Activated T-helper 17 cell treated with anti-CD3 and anti-CD28 coated beads, Interleukin-2, amount 50 U/mL, for 72 hours (primary cell): ENCODE data around the gene AP1AR. TPM values are rescaled to one million over a fixed set of nuclear protein-coding genes. Genes with fewer than 3 reads are reported as not detected.
"Not testable (repeated sequence)": the region's sequence is repeated elsewhere in the genome, so short reads cannot be mapped to it uniquely, and the experiment has no call there.

Experiments
- ATAC-seq: fragments of 150-1000 bp; cut with Tn5 transposase; replicated peaks from 2 replicates; pipeline ENCODE4 v1.10.0; 2021; ENCODE audit warnings: mild to moderate bottlenecking, moderate library complexity
- H3K27ac Mint-ChIP-seq: one replicate; pipeline ENCODE4 v1.8.0; 2022; ENCODE audit warnings: mixed read lengths
- H3K27me3 Mint-ChIP-seq: one replicate; pipeline ENCODE4 v1.8.0; 2022; ENCODE audit warnings: mixed read lengths
- H3K36me3 Mint-ChIP-seq: one replicate; pipeline ENCODE4 v1.8.0; 2022; ENCODE audit warnings: low read depth, mild to moderate bottlenecking, mixed read lengths
- H3K4me1 Mint-ChIP-seq: one replicate; pipeline ENCODE4 v1.8.0; 2022; ENCODE audit warnings: mixed read lengths
- H3K4me3 Mint-ChIP-seq: one replicate; pipeline ENCODE4 v1.8.0; 2022; ENCODE audit warnings: mild to moderate bottlenecking, mixed read lengths
- H3K9me3 Mint-ChIP-seq: one replicate; pipeline ENCODE4 v1.8.0; 2022; ENCODE audit warnings: mixed read lengths
- total RNA-seq, 2 donors: library from RNA; stranded (reverse); gene quantifications; one replicate each; pipeline ENCODE4 v1.2.3, GENCODE V29; 2022

Gene AP1AR
- total RNA-seq, 2 donors from 2014 or later = 9.1 to 23.1 TPM

- peak overlapping the region; percentile 54 for H3K27ac Mint-ChIP-seq
- no peaks in the 10 kb centered on the region for H3K27me3 Mint-ChIP-seq
- H3K4me3 Mint-ChIP-seq = peak overlapping the region; percentile 93
- H3K9me3 Mint-ChIP-seq = no peaks in the 10 kb centered on the region
- peaks cover 58% of the 10 kb centered on the region for H3K4me1 Mint-ChIP-seq
- peak; percentile 3 for ATAC-seq
- peaks cover 97% of the 10 kb centered on the region for H3K36me3 Mint-ChIP-seq
Measured at GRCh38 chr4:112279025-112279881, 47.7 kb downstream of the AP1AR start.

- H3K36me3 Mint-ChIP-seq = peaks cover 100% of the 10 kb centered on the region
- peaks cover 55% of the 10 kb centered on the region for H3K4me1 Mint-ChIP-seq
- peak; percentile 35 for ATAC-seq
- H3K4me3 Mint-ChIP-seq = peak overlapping the region; percentile 93
- H3K27ac Mint-ChIP-seq = peak overlapping the region; percentile 54
- no peaks in the 10 kb centered on the region for H3K27me3 Mint-ChIP-seq
- H3K9me3 Mint-ChIP-seq = no peaks in the 10 kb centered on the region
Measured at GRCh38 chr4:112279882-112280315, 48.3 kb downstream of the AP1AR start.

DNA sequence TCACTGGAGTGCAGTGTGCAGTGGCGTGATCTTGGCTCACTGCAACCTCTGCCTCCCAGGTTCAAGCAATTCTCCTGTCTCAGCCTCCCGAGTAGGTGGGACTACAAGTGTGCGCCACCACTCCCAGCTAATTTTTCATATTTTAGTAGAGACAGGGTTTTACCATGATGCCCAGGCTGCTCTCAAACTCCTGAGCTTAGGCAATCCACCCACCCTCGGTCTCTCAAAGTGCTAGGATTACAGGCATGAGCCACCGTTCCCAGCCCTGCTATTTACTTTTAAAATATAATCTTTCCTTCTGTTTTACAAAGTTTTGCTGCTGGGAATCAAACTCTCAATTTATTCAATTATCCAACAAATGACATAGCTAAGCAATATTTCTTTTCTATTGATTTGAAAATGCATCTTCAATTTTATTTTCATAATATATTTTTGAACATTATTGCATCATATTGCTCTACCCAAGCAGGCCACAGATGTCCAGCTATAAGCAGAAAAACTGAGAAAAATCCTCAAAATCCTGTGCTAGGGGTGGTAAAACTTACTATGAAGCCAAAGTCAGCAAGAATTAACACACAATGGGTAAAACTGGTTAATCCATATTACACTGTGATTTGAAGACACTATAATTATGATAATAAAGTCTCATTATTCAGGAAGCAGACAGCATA is 48.9 kb downstream of the AP1AR start:
- no peaks in the 10 kb centered on the region for H3K27me3 Mint-ChIP-seq
- H3K9me3 Mint-ChIP-seq = no peaks in the 10 kb centered on the region
- H3K27ac Mint-ChIP-seq = peak overlapping the region; percentile 54
- peak overlapping the region; percentile 93 for H3K4me3 Mint-ChIP-seq
- ATAC-seq = no peak
- peaks cover 51% of the 10 kb centered on the region for H3K4me1 Mint-ChIP-seq
- peaks cover 100% of the 10 kb centered on the region for H3K36me3 Mint-ChIP-seq

- Mint-ChIP-seq H3K4me1 (peaks cover 42% of the 10 kb centered on the region), H3K27ac (peak overlapping the region; percentile 86), H3K36me3 (peaks cover 99% of the 10 kb centered on the region), H3K4me3 (peak overlapping the region; percentile 93)
- H3K9me3 Mint-ChIP-seq, ATAC-seq, H3K27me3 Mint-ChIP-seq: not testable (repeated sequence)
Measured at GRCh38 chr4:112281895-112282398, 50.4 kb downstream of the AP1AR start.

DNA sequence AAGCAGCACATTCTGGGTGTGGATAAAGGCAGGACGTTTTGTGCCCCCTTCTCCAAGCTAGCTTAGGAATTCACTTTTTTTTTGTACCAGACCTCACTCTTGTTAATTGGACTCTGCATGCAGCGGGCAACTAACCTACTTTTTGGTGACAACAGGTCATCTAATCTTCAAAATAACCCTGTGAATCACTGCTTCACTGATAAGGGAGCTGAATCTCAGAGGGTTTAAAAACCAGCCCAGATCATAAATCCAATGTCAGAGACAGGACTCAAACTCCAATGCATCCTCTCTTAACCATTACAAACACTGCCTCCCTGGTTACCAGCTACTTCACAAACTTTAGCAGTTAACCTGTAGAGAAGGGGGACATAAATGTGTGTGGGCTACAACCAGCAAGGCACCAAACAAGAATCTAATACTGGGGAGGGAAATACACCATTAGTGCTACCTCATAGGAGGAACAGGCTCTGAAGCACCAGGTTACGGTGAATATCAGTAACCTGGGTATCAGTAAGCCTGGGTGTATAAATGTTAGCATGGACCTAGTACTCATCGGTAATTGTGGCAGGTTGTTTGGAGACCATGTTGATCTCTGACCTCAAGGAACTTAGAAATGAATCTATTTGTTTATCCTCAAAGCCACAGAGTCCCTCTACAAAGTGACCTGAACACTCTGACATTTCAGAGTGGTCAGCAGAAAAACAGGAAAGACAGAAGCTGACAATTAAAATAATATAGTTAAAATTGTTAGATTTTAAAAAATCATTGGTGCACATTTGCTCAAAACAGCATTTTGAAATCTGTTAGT is 51.5 kb downstream of the AP1AR start:
- ATAC-seq = no peak
- Mint-ChIP-seq H3K4me1 (peaks cover 39% of the 10 kb centered on the region), H3K36me3 (peaks cover 98% of the 10 kb centered on the region)

DNA sequence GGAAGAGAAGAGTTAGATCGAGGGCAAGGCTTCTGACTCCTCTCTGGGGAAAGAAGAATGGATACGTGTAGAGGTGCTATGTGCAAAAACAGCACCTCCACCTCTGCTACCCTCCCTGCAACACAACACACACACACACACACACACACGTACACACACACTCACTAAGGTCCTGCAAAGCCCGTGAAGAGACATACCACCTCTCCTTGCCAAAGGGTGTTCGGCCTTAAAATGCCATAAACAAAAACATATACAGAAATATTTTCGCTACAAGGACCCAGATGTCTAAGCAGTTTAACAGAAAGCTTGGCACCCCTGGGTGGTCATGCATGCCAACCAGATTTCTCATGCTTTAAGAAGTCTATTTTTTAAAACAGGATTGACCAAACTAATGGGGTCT is 52.6 kb downstream of the AP1AR start:
- H3K9me3 Mint-ChIP-seq = no peaks in the 10 kb centered on the region
- no peak for ATAC-seq

More for the DNA sequence above, 51.5 kb downstream of the AP1AR start:
- Mint-ChIP-seq H3K4me3 (peak overlapping the region; percentile 93), H3K9me3 (no peaks in the 10 kb centered on the region), H3K27me3 (no peaks in the 10 kb centered on the region), H3K27ac (peak overlapping the region; percentile 86)

GRCh38 chr4:112284662-112285411 is 53.2 kb downstream of the AP1AR start:
- H3K36me3 Mint-ChIP-seq = peaks cover 85% of the 10 kb centered on the region
- H3K4me1 Mint-ChIP-seq = peaks cover 38% of the 10 kb centered on the region
- H3K27me3 Mint-ChIP-seq = no peaks in the 10 kb centered on the region
- H3K4me3 Mint-ChIP-seq = peak overlapping the region; percentile 93
- H3K9me3 Mint-ChIP-seq = no peaks in the 10 kb centered on the region
- no peak for ATAC-seq
- H3K27ac Mint-ChIP-seq = peak overlapping the region; percentile 96

More for the DNA sequence above, 52.6 kb downstream of the AP1AR start:
- peaks cover 92% of the 10 kb centered on the region for H3K36me3 Mint-ChIP-seq
- peak overlapping the region; percentile 93 for H3K4me3 Mint-ChIP-seq
- H3K27me3 Mint-ChIP-seq = no peaks in the 10 kb centered on the region
- H3K27ac Mint-ChIP-seq = peak overlapping the region; percentile 96
- peaks cover 31% of the 10 kb centered on the region for H3K4me1 Mint-ChIP-seq

GRCh38 chr4:112287258-112287989 is 55.8 kb downstream of the AP1AR start:
- Mint-ChIP-seq H3K36me3 (peaks cover 59% of the 10 kb centered on the region), H3K4me3 (peak overlapping the region; percentile 93), H3K4me1 (peaks cover 32% of the 10 kb centered on the region), H3K9me3 (no peaks in the 10 kb centered on the region), H3K27me3 (no peaks in the 10 kb centered on the region), H3K27ac (peak overlapping the region; percentile 96)
- ATAC-seq = peak; percentile 25

DNA sequence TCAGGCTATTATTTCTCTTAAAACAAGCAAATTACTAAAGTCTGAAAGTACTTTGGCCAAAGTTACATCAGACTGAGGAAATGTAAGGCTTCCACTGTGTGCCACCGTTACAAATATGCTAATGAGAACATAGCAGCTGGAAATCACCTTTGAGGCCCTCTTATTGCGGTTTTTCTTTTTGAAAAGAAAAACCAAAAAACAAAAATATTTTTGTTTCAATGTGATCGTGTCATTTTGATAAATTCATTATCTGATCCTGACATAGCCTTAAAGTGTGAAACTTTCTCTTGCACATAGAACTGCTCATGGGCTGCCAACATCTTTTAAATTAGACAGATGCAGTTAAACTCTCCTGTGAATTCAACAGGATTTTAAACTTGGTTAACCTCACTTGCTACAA is 56.9 kb downstream of the AP1AR start:
- ATAC-seq = peak; percentile 35
- H3K4me1 Mint-ChIP-seq = peaks cover 28% of the 10 kb centered on the region
- peaks cover 49% of the 10 kb centered on the region for H3K36me3 Mint-ChIP-seq
- H3K9me3 Mint-ChIP-seq = no peaks in the 10 kb centered on the region
- H3K27ac Mint-ChIP-seq = peak overlapping the region; percentile 96
- H3K4me3 Mint-ChIP-seq = peak overlapping the region; percentile 93
- H3K27me3 Mint-ChIP-seq = no peaks in the 10 kb centered on the region

DNA sequence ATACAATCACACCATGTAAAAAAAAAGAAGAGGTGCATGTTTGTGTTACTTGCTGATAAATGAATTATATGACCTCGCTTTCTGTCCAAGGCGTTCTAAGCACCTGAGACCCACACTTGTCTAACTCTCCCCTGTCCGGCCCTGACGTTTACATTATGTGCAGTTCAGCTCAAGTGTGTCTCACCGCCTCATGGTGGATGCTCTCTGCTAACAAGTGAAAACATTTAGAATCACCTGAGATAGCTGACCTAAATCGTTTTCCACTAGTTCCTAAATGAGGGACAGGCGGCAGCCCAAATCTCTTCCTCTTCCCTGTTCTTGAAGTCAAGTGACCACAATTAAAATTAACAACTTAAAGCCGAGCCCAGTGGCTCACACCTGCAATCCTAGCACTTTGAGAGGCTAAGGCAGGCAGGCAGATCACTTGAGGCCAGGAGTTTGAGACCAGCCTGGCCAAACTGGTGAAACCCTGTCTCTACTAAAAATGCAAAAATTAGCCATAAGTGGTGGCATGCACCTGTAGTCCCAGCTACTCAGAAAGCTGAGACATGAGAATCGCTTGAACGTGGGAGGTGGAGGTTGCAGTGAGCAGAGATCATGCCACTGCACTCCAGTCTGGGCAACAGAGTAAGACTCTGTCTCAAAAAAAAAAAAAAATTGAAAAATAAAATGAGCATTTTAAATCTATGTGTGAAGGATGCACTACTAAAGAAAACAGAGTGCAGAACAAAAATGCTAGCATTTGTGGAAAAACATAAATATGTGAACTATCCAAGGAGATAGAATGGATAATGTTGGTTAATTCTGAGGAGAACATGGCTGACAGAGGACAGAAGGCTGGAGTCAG is 58.0 kb downstream of the AP1AR start:
- H3K27ac Mint-ChIP-seq = peak overlapping the region; percentile 96
- no peaks in the 10 kb centered on the region for H3K27me3 Mint-ChIP-seq
- peaks cover 28% of the 10 kb centered on the region for H3K4me1 Mint-ChIP-seq
- no peak for ATAC-seq
- H3K9me3 Mint-ChIP-seq = no peaks in the 10 kb centered on the region
- peak overlapping the region; percentile 93 for H3K4me3 Mint-ChIP-seq
- H3K36me3 Mint-ChIP-seq = peaks cover 37% of the 10 kb centered on the region

- Mint-ChIP-seq H3K9me3 (no peaks in the 10 kb centered on the region), H3K27ac (peak overlapping the region; percentile 96), H3K4me3 (peak overlapping the region; percentile 93), H3K27me3 (no peaks in the 10 kb centered on the region), H3K36me3 (peaks cover 30% of the 10 kb centered on the region), H3K4me1 (peaks cover 28% of the 10 kb centered on the region)
- peak; percentile 49 for ATAC-seq
Measured at GRCh38 chr4:112290341-112290740, 58.8 kb downstream of the AP1AR start.
